GM23248 (cell line): ENCODE data around the gene MYCBP2.

ENCODE experiments used
- EZH2 ChIP-seq: fragments of 200-600 bp; sonication (generic); IDR thresholded peaks from 2 replicates; pipeline ENCODE4 v1.6.1; 2018; ENCODE audit warnings: antibody characterized with exemption, mild to moderate bottlenecking; ENCODE audit not compliant: insufficient read depth, poor library complexity, severe bottlenecking
- EZH2phosphoT487 ChIP-seq: fragments of 200-600 bp; sonication (generic); IDR thresholded peaks from 2 replicates; pipeline ENCODE4 v1.6.1; 2018; ENCODE audit warnings: antibody characterized with exemption, moderate library complexity, mild to moderate bottlenecking, low read depth; ENCODE audit not compliant: insufficient read depth

GRCh38 chr13:77372275-77372674 is 45.4 kb upstream of the MYCBP2 start:
- TF ChIP-seq EZH2: no peak
- TF ChIP-seq EZH2phosphoT487: no peak
